NCI-H187 (cell line): Measurements from ENCODE around the gene NGDN.
"Not testable (repeated sequence)": the region's sequence is repeated elsewhere in the genome, so short reads cannot be mapped to it uniquely, and the experiment has no call there.

Experiments used
- DNase-seq, 2 experiments: peaks; one replicate each; lab custom pipeline; 2025; lab: John Stamatoyannopoulos, UW

NGDN gene

GRCh38 chr14:23439107-23439835, 30.2 kb upstream of the NGDN start:
- no peak for DNase-seq

GRCh38 chr14:23441076-23441475, 28.4 kb upstream of the NGDN start:
- no peak for DNase-seq

DNA sequence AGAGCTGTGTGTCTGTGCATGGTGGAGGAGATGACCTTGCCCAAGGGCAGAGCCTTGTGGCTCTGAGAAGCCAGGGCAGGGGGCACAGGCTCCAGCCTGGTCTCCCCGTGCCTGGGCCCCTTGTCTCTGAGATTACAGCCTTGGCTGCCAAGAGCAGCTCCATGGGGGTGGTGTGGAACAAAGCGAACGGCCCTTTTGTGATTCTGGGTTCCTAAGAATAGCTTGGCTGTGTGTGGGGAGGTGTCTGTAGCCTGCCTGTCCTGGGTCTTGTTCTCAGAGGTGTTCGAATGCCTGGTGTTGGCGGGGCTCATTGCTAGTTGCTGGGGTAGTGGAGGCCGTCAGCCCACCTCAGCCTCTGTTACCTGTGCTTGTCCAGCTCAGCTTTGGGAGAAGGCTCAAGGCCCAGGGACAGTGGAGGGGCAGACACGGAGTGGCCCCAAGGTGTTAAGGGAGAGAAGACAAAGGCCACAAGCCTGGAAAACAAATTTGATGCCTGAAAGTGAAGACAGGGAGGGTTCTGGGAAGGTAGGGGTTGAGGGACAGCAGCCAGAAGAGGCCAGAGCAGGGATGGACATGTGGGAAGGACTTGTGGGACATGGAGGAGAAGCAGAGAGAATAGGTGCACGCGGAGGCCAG, 26.7 kb upstream of the NGDN start:
- DNase-seq: no peak

GRCh38 chr14:23443411-23443812, 26.1 kb upstream of the NGDN start:
- DNase-seq: no peak

GRCh38 chr14:23443881-23444280, 25.6 kb upstream of the NGDN start:
- no peak for DNase-seq

DNA sequence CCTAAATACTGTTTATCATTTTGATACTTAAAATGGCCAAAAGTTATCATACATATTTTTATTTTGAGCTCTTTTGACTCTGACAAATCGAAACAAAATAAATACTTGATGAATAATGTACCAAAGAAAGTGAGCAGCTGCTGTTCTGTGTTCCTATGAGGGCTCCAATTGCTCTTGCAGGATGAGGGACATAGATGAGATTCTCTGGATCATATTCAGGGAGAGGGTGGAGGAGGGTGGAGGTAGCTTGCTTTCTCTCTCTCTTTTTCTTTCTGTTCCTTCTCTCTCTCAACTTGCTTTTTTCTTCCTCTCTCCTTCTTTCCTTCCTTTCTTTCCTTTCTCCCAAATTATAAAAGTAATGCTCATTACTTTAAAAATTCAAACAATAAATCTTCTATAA, 25.2 kb upstream of the NGDN start:
- no peak for DNase-seq

GRCh38 chr14:23445773-23446172, 23.7 kb upstream of the NGDN start:
- no peak for DNase-seq

- no peak for DNase-seq
Measured at GRCh38 chr14:23446291-23446851, 23.1 kb upstream of the NGDN start.

DNA sequence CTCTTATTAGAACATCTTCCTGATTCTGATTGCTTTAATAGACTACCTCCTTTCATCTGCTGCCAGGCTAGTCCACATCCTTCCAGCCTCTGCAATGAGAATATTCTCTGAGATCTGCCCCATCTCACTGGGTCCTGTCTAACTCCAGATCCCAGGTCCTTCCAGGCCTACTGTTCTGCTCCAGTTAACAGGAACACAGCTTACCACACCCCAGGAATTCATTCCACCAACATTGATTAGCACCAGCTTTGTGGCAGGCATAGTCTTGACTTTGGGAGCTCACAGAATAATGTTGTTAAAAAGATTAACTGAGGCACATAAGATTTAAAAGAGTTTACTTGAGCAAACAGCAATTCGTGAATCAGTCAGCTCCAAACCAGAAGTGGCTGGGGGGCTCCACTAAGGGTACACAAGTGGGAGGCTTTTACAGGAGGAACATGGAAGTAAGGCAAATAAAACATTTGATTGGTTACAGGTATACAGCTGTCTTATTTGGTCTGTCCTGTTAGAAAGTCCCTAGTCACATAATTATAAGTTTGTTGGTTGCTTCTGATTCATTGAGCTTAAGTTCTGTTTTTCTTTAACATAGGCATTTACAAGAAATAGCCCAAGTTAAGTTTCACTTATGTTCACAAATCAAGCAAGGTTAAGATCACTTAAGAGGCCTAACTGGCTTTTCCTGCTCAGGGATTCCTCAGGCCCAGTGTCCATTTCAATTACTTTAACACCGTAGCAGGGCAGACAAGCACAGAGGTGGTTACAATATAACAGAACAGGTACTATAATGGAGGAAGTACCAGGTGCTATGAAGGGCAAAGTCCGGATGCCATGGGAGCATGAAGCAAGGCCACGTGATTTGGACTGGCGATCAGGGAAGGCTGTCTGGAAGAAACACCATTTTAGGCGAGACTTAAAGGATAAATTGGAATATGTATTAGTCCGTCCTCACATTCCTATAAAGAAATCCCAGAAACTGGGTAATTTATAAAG, 21.8 kb upstream of the NGDN start:
- DNase-seq: no peak

DNA sequence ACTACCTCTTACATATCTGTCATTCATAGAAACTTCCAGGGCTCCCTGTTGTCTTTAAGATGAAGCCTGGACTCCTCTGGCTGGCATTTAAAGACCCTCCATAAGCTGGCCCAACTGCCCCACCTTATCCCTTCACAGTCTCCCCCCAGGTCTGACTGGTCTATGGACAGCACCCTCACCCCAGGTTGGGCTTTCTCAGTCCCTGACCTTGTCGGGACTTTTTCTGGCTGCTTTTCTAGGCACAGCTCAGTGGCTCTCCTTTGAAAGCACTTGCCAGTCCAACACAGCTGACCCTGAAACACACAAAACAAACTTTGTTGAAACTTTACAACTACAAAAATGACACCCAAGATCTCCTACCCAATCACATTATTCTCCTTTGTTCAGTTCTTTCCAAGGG, 20.2 kb upstream of the NGDN start:
- DNase-seq: no peak

DNA sequence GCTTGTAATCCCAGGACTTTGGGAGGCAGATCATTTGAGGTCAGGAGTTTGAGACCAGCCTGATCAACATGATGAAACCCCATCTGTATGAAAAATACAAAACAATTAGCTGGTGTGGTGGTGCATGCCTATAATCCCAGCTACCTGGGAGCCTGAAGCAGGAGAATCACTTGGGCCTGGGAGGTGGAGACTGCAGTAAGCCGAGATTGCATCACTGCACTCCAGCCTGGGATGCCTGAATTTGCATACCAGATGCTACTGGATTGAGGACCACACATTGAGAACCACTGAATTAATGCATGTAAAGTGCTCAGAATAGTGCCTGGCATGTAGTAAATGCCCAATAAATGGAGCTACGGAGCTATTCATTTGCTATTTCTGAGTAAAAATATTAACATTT, 19.1 kb upstream of the NGDN start:
- no peak for DNase-seq

DNA sequence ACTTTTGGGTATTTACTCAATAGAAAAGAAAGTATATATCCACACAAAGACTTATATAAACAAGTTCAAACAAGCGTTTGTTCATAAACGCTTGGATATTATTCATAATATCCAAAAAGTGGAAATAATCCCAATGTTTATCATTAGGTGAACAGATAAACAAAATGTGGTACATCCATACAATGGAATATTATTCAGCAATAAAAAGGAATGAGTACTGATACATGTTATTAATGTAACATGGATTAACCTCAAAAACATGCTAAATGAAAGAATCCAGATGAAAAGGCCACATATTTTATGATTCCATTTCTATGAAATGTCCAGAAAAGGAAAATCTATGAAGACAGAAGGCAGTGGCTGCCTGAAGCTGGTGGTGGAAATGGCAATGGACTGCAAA, 17.3 kb upstream of the NGDN start:
- DNase-seq: no peak

GRCh38 chr14:23454445-23454856, 15.1 kb upstream of the NGDN start:
- no peak for DNase-seq

- DNase-seq: not testable (repeated sequence)
Measured at GRCh38 chr14:23456883-23457586, 12.5 kb upstream of the NGDN start.

DNA sequence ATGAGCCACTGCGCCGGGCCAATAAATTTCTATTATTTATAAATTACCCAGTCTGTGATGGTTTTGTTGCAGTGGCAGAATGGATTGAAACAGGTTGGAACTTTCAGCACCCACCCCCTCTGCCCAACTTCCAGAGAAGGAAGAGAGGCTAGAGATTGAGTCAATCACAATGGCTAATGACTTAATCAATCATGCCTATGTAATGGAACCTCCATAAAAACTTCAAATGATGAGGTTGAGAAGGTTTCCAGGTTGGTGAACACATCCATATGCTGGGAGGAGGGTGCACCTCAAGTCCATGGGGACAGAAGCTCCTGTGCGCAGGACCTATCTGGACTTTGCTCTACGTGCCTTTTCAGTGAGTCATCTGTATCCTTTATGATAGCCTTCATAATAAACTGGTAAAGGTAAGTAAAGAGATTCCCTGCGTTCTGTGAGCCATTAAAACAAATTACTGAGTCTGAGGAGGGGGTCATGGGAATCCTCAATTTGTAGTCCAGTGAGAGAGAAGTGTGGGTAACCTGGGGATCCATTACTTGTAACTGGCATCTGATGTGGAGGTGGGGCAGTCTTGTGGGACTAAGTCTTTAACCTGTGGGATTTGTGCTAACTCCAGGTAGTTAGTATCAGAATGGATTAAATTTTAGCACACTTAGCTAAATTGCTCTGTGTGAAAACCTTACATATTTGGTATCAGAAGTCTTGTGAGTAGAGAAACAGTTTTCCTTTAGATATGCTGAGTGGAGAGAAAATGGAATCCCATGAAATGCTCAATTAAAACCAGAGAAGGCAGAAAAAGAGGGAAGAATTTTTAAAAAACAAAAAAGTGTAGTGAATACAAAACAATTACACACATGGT, 11.7 kb upstream of the NGDN start:
- DNase-seq: no peak

GRCh38 chr14:23460960-23461359, 8.5 kb upstream of the NGDN start:
- no peak for DNase-seq

DNA sequence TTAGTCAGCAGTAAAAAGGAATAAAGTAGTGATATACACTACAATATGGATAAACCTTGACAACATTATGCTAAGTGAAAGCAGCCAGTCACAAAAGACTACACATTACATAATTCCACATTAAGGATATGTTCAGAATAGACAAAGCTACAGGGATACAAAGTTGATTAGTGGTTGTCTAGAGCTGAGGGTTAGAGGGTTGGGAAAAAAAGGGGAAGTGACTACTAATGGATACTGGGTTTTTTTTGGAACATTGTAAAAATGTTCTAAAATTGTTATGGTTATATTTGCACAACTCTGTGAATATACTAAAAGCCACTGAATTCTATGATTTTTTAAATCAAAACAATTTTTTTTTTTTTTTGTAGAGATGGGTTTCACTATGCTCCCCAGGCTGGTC, 4.8 kb upstream of the NGDN start:
- DNase-seq: no peak

- DNase-seq: no peak
Measured at GRCh38 chr14:23465261-23465660, 4.2 kb upstream of the NGDN start.

- DNase-seq: no peak
Measured at GRCh38 chr14:23468704-23469126, 788 bp upstream of the NGDN start.

- DNase-seq: no peak
Measured at GRCh38 chr14:23469906-23470403, 452 bp downstream of the NGDN start.

- no peak for DNase-seq
Measured at GRCh38 chr14:23470947-23471346, 1.4 kb downstream of the NGDN start.
